NCI-H1930 (cell line): Measurements from ENCODE around the gene VAV1.

Experiments
- DNase-seq, 2 experiments: peaks; one replicate each; lab custom pipeline; 2025; lab: John Stamatoyannopoulos, UW

VAV1 gene

DNA sequence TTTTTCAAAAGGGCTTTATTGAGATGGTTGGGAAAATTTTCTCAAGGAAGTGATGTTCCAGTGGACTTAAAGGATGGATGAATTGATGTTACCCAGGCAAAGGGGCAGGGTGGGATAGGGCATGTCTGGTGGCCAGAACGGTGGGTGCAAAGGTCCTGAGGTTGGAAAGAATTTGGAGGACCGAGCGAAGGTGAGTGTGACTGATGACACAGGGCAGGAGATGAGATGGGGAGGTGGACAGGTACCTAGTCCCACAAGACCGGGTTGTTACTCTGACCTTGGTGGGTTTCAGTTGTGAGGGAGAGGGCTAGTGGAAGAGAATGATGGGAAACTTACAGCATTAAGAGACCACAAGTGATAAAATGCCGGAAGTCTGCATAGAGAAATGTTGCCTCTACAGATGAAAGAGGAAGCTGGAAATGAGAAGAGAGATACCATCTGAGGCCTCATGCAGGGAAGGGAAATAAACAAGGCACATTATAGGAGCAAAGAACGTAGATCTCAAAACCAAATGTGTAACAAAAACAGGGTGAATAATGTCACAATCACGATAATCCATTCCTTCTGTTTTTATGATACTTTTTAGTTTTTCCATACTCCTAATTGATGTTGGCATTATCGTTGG lies 119.4 kb downstream of the VAV1 start:
- DNase-seq, result no peak

DNA sequence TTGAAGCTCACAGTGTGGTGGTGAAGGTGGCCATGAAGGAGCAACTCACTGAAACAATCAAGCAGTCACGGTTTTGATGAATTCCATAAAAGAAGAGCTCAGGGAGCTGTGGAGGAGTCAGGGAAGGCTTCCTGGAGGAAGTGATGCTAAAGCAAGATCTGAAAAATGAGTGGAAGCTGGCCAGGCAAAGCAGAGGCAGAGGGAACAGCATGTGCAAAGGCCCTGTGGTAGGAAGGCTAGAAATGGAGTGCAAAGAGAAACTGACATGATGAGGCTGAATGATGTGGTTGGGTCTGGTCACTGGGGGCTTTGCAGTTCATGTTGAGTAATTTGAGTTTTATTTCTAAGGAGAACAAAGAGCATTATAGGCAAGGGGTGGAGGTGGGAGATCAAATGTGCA lies 121.8 kb downstream of the VAV1 start:
- no peak for DNase-seq

DNA sequence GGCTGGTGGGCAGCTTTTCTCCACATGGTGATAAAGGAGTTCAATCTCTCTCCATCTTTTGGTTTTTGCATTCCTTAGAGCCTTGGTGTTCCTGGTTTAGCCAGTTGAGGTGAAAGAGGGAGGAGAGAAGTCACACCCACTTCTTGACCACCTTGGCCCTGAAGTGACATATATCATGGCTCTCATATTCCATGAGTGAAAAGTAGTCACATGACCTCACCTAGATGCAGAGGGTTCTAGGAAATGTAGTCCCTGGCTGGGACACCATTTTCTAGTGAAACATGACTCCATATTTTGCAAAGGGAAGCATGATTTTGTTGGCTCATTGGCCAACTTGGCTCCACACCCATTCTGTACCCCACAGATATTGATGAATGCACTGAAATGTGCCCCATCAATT lies 130.9 kb downstream of the VAV1 start:
- no peak for DNase-seq

DNA sequence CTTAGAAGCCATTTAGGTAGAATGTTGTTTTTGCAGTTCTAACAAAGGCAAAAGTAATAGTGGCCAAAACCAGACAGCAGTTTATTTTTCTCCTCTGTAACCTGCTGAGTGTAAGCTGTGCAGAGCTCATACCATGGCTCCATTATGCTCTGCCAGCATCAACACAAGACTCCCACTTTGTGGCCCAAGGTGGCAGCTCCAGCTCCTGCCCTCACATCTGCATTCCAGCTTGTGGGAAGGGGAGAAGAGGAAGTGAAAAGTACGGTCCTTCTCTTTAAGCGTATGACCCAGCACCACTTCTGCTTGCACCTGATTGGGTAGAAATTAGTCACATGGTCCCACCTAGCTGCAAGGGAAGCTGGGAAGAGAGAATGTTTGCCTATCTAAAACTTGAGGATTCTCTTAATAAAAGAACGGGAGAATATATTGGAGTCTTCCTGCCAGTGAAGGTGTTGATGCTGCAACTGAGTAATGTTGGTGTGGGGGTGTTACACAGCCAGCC lies 134.1 kb downstream of the VAV1 start:
- no peak for DNase-seq
